ENCODE results near the gene KLHL3. TPM values are rescaled to one million over a fixed set of nuclear protein-coding genes. Genes with fewer than 3 reads are reported as not detected.

KLHL3 gene
- total RNA-seq, 1 experiment from 2014 or later, result 16.9 TPM

- BruUV-seq (replicated peaks), result no TSS peak
- no peak for DNase-seq
- H3K4me1 Mint-ChIP-seq (ENCODE audit: low read depth, unreplicated experiment), result no peaks in the 10 kb centered on the region
- H3K27me3 Mint-ChIP-seq (ENCODE audit: unreplicated experiment), result peaks cover 86% of the 10 kb centered on the region
- no peaks in the 10 kb centered on the region for H3K9me3 Mint-ChIP-seq (ENCODE audit: low read depth, unreplicated experiment)
- peaks cover 2% of the 10 kb centered on the region for H3K36me3 Mint-ChIP-seq (ENCODE audit: insufficient read depth, unreplicated experiment)
- H3K27ac Mint-ChIP-seq (ENCODE audit: unreplicated experiment), result no peak overlapping the region
- intact Hi-C loops (cut with micrococcal nuclease; ENCODE audit: unreplicated experiment), result no loop called here
- CTCF ChIA-PET, result no interaction called here
- no peak for TF ChIP-seq CTCF (IDR thresholded peaks at IDR 0.05; ENCODE audit: unreplicated experiment)
- H3K4me3 Mint-ChIP-seq (ENCODE audit: low read depth, unreplicated experiment), result no peak overlapping the region
Measured at GRCh38 chr5:137603356-137603755, 132.5 kb downstream of the KLHL3 start.

- Mint-ChIP-seq H3K9me3 (ENCODE audit: low read depth, unreplicated experiment) (no peaks in the 10 kb centered on the region), H3K4me3 (ENCODE audit: low read depth, unreplicated experiment) (no peak overlapping the region), H3K36me3 (ENCODE audit: insufficient read depth, unreplicated experiment) (no peaks in the 10 kb centered on the region), H3K4me1 (ENCODE audit: low read depth, unreplicated experiment) (no peaks in the 10 kb centered on the region), H3K27me3 (ENCODE audit: unreplicated experiment) (peaks cover 86% of the 10 kb centered on the region), H3K27ac (ENCODE audit: unreplicated experiment) (no peak overlapping the region)
- CTCF ChIA-PET, result no interaction called here
- no TSS peak for BruUV-seq (replicated peaks)
- no peak for DNase-seq
- intact Hi-C loops (cut with micrococcal nuclease; ENCODE audit: unreplicated experiment), result no loop called here
- TF ChIP-seq CTCF (IDR thresholded peaks at IDR 0.05; ENCODE audit: unreplicated experiment), result no peak
Measured at GRCh38 chr5:137602721-137603273, 133.1 kb downstream of the KLHL3 start.

GRCh38 chr5:137600721-137601360 lies 135.0 kb downstream of the KLHL3 start:
- BruUV-seq (replicated peaks), result no TSS peak
- CTCF ChIA-PET, result interaction anchor here (0.6 kb wide), 1 partner anchor 91 kb away, joined by 3 read pairs; no protein-coding TSS in a partner anchor
- intact Hi-C loops (cut with micrococcal nuclease; ENCODE audit: unreplicated experiment), result no loop called here
- H3K27me3 Mint-ChIP-seq (ENCODE audit: unreplicated experiment), result peaks cover 86% of the 10 kb centered on the region
- no peaks in the 10 kb centered on the region for H3K36me3 Mint-ChIP-seq (ENCODE audit: insufficient read depth, unreplicated experiment)
- H3K27ac Mint-ChIP-seq (ENCODE audit: unreplicated experiment), result no peak overlapping the region
- no peak for DNase-seq
- no peaks in the 10 kb centered on the region for H3K4me1 Mint-ChIP-seq (ENCODE audit: low read depth, unreplicated experiment)
- H3K9me3 Mint-ChIP-seq (ENCODE audit: low read depth, unreplicated experiment), result no peaks in the 10 kb centered on the region
- no peak overlapping the region for H3K4me3 Mint-ChIP-seq (ENCODE audit: low read depth, unreplicated experiment)
- TF ChIP-seq CTCF (IDR thresholded peaks at IDR 0.05; ENCODE audit: unreplicated experiment), result no peak

- CTCF ChIA-PET, result interaction anchor here (0.6 kb wide), 1 partner anchor 20 kb away, joined by 3 read pairs; no protein-coding TSS in a partner anchor
- no TSS peak for BruUV-seq (replicated peaks)
- no peak overlapping the region for H3K27ac Mint-ChIP-seq (ENCODE audit: unreplicated experiment)
- no peak for DNase-seq
- H3K9me3 Mint-ChIP-seq (ENCODE audit: low read depth, unreplicated experiment), result no peaks in the 10 kb centered on the region
- H3K4me1 Mint-ChIP-seq (ENCODE audit: low read depth, unreplicated experiment), result no peaks in the 10 kb centered on the region
- intact Hi-C loops (cut with micrococcal nuclease; ENCODE audit: unreplicated experiment), result no loop called here
- TF ChIP-seq CTCF (IDR thresholded peaks at IDR 0.05; ENCODE audit: unreplicated experiment), result no peak
- H3K4me3 Mint-ChIP-seq (ENCODE audit: low read depth, unreplicated experiment), result no peak overlapping the region
- H3K36me3 Mint-ChIP-seq (ENCODE audit: insufficient read depth, unreplicated experiment), result no peaks in the 10 kb centered on the region
- peaks cover 86% of the 10 kb centered on the region for H3K27me3 Mint-ChIP-seq (ENCODE audit: unreplicated experiment)
Measured at GRCh38 chr5:137599457-137599856, 136.4 kb downstream of the KLHL3 start.
